HG03159 (cell line): Measurements from ENCODE around the gene ALDOB.
A peak's percentile ranks its signal among the peaks of the same experiment; 100 is the strongest.

Source experiments
- ATAC-seq: cut with Tn5 transposase; IDR thresholded peaks from one replicate; pipeline ENCODE4 v1.9.1; 2021; ENCODE audit warnings: mild to moderate bottlenecking, moderate library complexity; ENCODE audit not compliant: unreplicated experiment

ALDOB gene

DNA sequence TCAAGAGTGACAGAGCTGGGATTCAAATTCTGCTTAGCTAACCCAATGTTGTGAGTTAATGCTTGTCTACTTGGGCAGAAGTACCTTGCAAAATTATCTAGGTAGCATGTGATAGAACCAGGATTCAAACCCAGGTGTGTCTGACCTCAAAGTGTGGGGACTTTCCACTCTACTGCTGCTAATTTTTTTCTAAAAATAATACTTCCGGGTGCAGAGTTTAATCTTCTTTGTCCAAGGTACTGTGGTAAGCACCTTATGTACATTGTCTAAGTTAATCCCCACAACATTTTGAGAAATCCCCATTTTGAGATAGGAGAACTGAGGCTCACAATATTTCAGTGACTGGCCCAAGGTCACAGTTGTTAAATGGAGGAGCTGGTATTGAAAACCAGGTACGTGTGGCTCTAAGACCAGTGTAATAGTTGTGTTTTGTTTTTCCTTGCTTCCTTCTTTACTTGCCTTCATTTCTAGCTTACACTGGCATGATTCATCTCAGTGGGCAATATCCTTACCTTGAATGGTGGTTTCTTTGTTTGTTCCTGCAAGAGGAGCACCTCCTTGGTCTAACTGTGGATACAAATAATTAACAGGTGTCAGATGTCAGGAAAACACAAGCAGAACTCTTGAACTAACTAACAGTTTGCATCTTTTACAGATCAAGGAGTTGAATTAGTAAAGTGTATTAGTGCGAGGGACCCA is 7.5 kb downstream of the ALDOB start:
- peak; percentile 77 for ATAC-seq

DNA sequence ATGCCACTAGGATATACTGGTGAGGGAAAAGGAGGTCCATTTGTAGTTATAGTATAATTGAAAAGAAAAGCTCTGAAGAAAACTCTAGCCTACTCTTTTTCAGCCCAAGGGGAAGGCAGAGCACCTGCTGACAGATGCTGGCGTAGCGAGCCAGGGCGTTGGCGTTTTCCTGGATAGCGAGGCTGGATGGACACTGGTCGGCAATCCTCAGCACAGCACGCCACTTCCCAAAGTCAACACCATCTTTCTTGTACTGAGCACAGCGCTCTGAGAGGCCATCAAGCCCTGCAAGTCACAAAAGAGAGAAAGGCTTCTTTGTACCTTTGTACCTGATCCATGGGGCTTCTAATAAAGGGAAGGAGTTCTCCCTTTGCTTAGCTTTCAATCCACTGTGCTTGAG is 8.2 kb downstream of the ALDOB start:
- no peak for ATAC-seq

DNA sequence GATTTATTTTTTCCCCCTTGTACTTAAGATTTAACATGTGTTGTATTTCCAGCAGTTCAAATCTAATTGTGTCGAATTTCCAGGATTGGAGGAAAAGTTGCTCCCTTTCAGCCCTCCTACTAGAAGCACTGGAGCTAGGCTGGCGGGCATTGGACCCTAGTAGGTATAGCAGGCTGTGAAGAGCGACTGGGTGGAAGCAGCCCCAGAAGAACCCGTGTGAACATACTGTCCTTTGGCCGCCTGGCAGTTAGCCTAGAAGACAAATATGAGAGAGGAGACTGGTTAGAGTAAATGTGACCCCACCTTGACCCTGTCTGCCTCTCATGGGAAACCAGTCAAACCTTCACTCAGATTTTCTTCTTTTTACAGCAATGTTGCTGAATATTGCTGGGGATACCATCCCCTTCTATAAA is 13.9 kb downstream of the ALDOB start:
- no peak for ATAC-seq

DNA sequence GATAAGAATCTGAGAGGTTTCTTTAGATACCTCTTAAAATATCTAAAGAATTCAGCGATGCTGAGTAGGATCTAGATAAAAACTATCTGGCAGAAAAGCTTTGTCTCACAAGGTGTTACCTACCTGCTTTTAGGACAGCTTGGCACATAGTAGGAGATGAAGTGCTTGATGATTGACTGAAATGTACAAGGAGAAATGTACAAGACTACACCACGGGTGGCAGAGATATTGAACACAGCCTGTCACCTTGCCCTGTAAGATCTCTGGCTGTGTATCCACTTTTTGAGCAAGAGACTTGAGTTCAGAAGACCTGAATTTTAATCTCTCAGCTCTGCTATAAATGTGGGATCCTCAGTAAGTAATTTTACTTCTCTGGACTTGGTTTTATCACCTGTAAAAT is 15.7 kb downstream of the ALDOB start:
- ATAC-seq, result no peak

GRCh38 chr9:101418518-101419430 is 16.8 kb downstream of the ALDOB start:
- no peak for ATAC-seq

DNA sequence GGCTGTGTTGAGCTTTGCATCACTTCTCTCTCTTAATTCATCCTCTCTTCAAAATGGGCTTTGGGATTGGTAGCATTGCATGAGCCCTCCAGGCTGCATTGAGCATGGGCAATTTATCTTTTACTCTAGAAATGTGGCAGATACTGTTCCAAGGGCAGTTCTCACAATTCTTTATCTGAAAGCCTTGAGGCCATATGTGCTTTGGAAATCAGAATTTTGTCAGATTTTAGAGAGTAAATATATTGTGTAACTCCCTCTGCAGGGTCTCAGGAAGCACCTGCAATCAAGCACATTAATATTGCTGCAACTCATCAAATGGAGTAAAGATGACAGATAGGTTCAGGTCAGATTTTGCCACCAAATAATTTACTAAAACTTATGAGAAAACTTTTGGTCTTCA is 17.6 kb downstream of the ALDOB start:
- no peak for ATAC-seq

DNA sequence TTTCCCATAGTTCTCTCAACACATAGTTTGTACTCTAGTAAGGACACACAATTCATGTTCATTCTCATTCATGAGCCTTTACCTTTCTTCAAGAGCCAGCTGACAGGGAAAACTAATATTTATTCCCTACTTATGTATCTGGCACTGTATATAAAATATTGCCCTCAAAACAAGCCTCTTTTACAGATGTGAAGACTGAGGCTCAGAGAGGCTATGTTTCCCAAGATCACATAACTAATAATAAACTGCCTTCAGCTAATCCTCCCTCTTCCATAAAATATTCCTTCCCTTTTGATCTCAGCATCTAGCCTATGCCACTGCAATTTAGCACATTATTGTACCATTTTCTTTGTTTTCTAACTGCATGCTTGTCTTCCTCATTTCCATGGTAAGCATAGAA is 18.2 kb downstream of the ALDOB start:
- ATAC-seq, result no peak

- ATAC-seq, result no peak
Measured at GRCh38 chr9:101415578-101415977, 20.0 kb downstream of the ALDOB start.

- ATAC-seq, result no peak
Measured at GRCh38 chr9:101414839-101415238, 20.7 kb downstream of the ALDOB start.

GRCh38 chr9:101409079-101409477 is 26.5 kb downstream of the ALDOB start:
- ATAC-seq, result no peak

DNA sequence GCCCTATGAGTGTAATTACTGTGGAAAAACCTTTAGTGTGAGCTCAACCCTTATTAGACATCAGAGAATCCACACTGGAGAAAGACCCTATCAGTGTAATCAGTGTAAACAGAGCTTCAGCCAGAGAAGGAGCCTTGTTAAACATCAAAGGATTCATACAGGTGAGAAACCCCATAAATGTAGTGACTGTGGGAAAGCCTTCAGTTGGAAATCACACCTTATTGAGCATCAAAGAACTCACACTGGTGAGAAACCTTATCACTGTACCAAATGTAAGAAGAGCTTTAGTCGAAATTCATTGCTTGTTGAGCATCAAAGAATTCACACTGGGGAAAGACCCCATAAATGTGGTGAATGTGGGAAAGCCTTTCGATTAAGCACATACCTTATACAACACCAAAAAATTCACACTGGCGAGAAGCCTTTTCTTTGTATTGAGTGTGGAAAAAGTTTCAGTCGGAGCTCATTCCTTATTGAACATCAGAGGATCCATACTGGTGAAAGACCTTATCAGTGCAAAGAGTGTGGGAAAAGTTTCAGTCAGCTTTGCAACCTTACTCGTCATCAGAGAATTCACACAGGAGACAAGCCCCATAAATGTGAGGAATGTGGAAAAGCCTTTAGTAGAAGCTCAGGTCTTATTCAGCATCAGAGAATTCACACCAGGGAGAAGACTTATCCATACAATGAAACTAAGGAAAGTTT is 27.0 kb downstream of the ALDOB start:
- no peak for ATAC-seq

DNA sequence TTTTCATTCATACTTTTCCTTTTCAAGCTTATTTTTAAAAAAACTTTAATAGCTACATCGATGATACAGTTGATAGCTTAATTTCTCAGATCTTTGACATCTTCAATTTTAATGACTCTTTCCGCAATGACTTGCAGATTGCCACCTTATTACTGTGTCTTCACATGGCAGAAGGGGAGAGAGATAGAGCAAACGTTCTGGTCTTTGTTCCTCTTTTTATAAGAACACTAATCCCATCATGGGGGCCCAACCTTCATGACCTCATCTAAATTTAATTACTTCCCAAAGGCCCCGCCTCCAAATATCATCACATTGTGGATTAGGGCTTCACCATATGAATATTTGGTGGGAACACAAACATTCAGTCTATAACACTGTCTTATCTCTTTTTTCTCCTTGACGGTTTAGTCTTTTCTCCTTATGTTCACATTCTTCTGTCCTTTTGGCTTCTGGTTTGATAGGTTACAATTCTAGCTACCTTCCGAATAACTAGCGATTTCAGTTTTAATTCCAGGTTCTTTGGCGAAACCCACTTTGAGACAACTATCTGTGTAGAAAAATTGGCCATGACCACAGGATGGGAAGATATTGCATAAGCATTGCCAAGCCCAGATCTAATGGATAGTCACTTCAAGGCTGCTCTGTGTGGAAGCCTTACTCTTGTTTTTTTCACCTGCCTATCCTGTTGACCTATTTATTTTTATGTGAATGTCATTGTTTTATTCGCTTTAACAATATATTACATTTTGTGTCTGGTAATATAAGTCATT is 31.9 kb downstream of the ALDOB start:
- ATAC-seq, result no peak

GRCh38 chr9:101400120-101400519 is 35.5 kb downstream of the ALDOB start:
- no peak for ATAC-seq

DNA sequence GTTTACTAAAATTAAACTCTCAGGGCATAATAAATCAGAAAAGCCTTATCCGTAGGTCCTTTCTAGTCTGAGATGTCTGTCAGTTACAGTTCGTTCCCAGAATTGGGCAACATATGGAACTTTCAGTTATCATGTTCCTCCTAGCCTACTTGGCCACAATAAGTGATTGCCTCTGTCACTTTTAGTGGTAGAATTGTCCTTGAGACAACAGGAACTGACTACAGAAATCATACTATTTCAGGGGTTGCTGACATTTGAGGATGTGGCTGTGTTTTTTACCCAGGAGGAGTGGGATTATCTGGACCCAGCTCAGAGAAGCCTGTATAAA is 36.0 kb downstream of the ALDOB start:
- no peak for ATAC-seq

DNA sequence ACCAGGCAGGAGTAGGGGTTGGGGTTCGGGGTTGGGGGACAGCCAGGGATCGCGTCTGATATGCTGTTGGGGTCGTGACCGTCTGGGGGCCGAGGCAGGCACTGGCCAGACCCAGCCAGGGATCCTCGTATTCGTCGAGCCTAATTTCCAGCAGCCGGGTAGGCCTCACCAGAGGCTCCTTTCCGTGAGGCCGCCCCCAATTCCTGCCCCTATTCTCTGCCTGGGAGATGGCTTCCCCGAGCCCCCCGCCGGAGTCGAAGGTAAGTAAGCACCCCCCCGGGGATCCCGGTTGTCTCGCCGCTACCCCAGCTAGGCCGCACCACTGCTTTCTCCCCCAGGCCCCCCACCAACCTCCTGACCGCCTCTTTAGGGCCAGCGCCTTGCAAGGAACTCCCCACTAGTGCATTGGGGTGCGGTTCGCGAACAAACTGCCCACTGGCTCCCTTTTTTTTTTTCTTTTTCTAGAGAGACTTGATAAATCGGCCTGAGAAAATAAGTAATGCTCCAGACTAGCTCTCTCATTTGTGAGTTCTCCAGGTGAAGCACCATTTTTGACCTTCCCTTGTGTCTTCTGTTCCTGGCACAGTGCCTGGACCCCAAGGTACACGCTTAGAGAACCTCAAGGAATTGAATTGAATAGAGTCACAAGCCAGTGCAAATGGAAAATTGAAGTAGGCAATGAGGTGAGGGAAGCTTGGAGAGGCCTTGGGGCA is 36.5 kb downstream of the ALDOB start:
- ATAC-seq, result no peak

DNA sequence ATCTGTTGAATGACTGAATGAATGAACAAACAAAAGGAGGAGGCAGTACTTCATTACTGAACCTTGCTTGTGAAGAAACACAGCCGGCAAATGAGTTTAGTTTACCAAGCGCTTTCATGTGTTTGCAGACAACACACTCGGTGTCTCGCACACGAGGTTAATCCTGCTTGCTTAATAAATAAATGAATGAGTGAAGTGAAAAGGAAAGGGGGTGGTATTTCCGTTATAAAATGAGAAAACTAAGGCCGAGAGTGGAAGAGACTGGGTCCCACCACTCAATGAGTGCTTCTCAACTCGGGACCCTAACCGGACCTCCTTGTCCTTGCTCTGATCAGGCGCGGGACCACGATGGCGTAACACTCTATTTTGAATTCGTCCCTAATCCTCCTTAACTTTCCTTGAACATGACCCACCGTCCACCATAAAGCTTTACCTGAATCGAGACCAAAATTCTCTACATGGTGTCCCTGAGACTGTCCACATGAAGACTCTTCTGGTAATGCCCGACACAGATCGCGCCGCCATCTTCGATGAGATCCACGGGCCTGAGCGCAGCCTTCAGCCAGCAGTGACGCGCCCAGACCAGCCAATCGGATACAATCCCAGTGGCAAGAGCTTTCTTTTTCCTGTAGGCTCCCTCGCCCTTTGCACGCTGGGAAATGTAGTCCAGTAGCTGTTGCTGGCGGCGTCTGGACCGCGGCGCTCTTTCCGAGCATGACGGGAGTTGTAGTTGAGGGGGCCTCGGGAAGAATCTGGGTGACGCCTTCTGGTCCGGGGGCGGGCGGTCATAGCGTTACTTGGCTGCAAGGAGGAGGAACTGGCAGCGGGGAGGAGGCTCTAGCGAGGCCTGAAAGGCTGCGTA is 37.3 kb downstream of the ALDOB start, which contains the start of the genes MRPL50 and ZNF189:
Gene MRPL50 (minus strand): TSS at position 551 of the 862 bp plus-strand sequence. CDS start 26 bp downstream, at position 525.
Gene ZNF189 (plus strand): TSS at position 784 of the 862 bp plus-strand sequence. CDS start 306 bp downstream, outside the sequence.
- peak; percentile 98 for ATAC-seq

GRCh38 chr9:101397746-101398067 is 37.9 kb downstream of the ALDOB start:
- no peak for ATAC-seq

DNA sequence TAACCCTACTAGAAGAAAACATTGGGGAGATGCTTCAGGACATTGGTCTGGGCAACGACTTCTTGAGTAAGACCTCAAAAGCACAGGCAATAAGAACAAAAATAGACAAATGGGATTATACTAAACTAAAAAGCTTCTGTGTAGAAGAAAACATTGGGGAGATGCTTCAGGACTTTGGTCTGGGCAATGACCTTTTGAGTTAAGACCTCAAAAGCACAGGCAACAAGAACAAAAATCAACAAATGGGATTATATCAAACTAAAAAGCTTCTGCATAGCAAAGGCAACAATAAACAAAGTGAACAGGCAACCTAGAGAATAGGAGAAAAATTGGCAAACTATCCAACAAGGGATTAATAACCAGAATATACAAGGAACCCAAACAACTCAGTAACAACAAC is 40.9 kb downstream of the ALDOB start:
- ATAC-seq, result no peak

DNA sequence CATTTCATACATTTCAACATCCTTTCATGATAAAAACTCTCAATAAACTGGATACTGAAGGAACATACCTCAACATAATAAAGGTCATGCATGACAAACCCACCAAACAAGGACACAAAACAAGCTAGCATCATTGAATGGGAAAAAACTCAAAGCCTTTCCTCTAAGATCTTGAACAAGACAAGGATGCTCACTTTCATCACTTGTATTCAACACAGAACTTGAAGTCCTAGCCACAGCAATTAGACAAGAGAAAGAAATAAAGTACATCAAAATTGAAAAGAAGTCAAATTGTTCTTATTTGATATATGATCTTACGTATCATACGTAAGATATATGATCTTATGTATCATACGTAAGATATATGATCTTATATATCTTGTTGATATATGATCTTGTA is 42.4 kb downstream of the ALDOB start:
- no peak for ATAC-seq
